ENCODE data around the gene TTLL4. TPM values are rescaled to one million over a fixed set of nuclear protein-coding genes. Genes with fewer than 3 reads are reported as not detected.

The TTLL4 gene
- total and polyA plus RNA-seq, 12 donors: 10.6 to 65.4 (median 24.5) TPM

GRCh38 chr2:218783688-218784087, 73.1 kb downstream of the TTLL4 start:
- peak overlapping the region in 1 of 4 donors; percentile 25 for H3K4me3 ChIP-seq

GRCh38 chr2:218785103-218785502, 74.5 kb downstream of the TTLL4 start:
- WGBS, 4 donors: 50 to 100% (median 68%) methylated on average over 1 of the region's 1 CpG
- Histone ChIP-seq H3K4me1 (replicated peaks in 1 of 2) (peaks cover 9 to 35% of the 10 kb centered on the region in 2 donors), H3K9me3 (replicated peaks in 1 of 3) (no peaks in the 10 kb centered on the region), H3K4me3 (no peak overlapping the region), H3K36me3 (replicated peaks in 1 of 2) (no peaks in the 10 kb centered on the region), H3K27me3 (no peaks in the 10 kb centered on the region), H3K27ac (no peak overlapping the region)
- DNase-seq: no peak
- intact Hi-C loops (cut with DNase I): loop anchor here in 1 of 2 donors (10.0 kb wide), 1 partner anchor 70 kb away; the partner anchor contains the start of gene TTLL4
- TF ChIP-seq CTCF (IDR thresholded peaks at IDR 0.05) (no peak), POLR2A (IDR thresholded peaks at IDR 0.05) (no peak)

More at GRCh38 chr2:218783688-218784087, 73.1 kb downstream of the TTLL4 start:
- intact Hi-C loops (cut with DNase I): loop anchor here in 1 of 2 donors (10.0 kb wide), 1 partner anchor 69 kb away; the partner anchor contains the start of gene TTLL4
- no peak for TF ChIP-seq POLR2A (IDR thresholded peaks at IDR 0.05)
- no peak for TF ChIP-seq CTCF (IDR thresholded peaks at IDR 0.05)
- no peaks in the 10 kb centered on the region for H3K27me3 ChIP-seq
- no peaks in the 10 kb centered on the region for H3K9me3 ChIP-seq (replicated peaks in 1 of 3)
- no peak overlapping the region for H3K27ac ChIP-seq
- H3K4me1 ChIP-seq (replicated peaks in 1 of 2): peaks cover 9 to 26% of the 10 kb centered on the region in 2 donors
- peak in 2 of 7 donors; percentile 25 for DNase-seq
- WGBS, 4 donors: 61 to 76% (median 70%) methylated on average over 4 of the region's 4 CpGs
- H3K36me3 ChIP-seq (replicated peaks in 1 of 2): no peaks in the 10 kb centered on the region

GRCh38 chr2:218786133-218786532, 75.5 kb downstream of the TTLL4 start:
- H3K27me3 ChIP-seq: no peaks in the 10 kb centered on the region
- H3K36me3 ChIP-seq (replicated peaks in 1 of 2): no peaks in the 10 kb centered on the region
- no peak overlapping the region for H3K4me3 ChIP-seq
- DNase-seq: no peak
- no peaks in the 10 kb centered on the region for H3K9me3 ChIP-seq (replicated peaks in 1 of 3)
- H3K27ac ChIP-seq: no peak overlapping the region
- peaks cover 9 to 32% of the 10 kb centered on the region in 2 donors for H3K4me1 ChIP-seq (replicated peaks in 1 of 2)
- TF ChIP-seq CTCF (IDR thresholded peaks at IDR 0.05): no peak
- no peak for TF ChIP-seq POLR2A (IDR thresholded peaks at IDR 0.05)
- 89 to 97% (median 96%) methylated on average over 3 of the region's 3 CpGs for WGBS, 4 donors
- intact Hi-C loops (cut with DNase I): loop anchor here in 1 of 2 donors (10.0 kb wide), 1 partner anchor 71 kb away; the partner anchor contains the start of gene TTLL4

GRCh38 chr2:218788529-218789255, 78.1 kb downstream of the TTLL4 start:
- no peaks in the 10 kb centered on the region for H3K36me3 ChIP-seq (replicated peaks in 1 of 2)
- H3K9me3 ChIP-seq (replicated peaks in 1 of 3): no peaks in the 10 kb centered on the region
- WGBS, 4 donors: 65 to 75% (median 70%) methylated on average over 2 of the region's 2 CpGs
- peak in 2 of 7 donors; percentile 24 to 31 for DNase-seq
- no peaks in the 10 kb centered on the region for H3K27me3 ChIP-seq
- intact Hi-C loops (cut with DNase I): loop anchor here in 1 of 2 donors (10.0 kb wide), 1 partner anchor 74 kb away; the partner anchor contains the start of gene TTLL4
- no peak for TF ChIP-seq CTCF (IDR thresholded peaks at IDR 0.05)
- TF ChIP-seq POLR2A (IDR thresholded peaks at IDR 0.05): no peak
- peaks cover 5 to 17% of the 10 kb centered on the region in 2 donors for H3K4me1 ChIP-seq (replicated peaks in 1 of 2)
- peak overlapping the region in 2 of 5 donors; percentile 61 to 63 for H3K27ac ChIP-seq
- no peak overlapping the region for H3K4me3 ChIP-seq
